ENCODE results near the gene OGDHL. TPM values are rescaled to one million over a fixed set of nuclear protein-coding genes. Genes with fewer than 3 reads are reported as not detected.

The OGDHL gene
- total and polyA plus RNA-seq, 2 of the 13 experiments (the other 11 are each of a cell fraction or from before 2014, with no cell fraction given), result 3.0 to 9.8 TPM

- TF ChIP-seq ZHX2 (IDR thresholded peaks at IDR 0.05; ENCODE audit: low read depth) (peak; percentile 69; the same call in 1 of the 2 replicates), ZHX2 (CRISPR knock-in tag; IDR thresholded peaks at IDR 0.05; ENCODE audit: borderline replicate concordance) (peak; percentile 80; the same call in 1 of the 2 replicates), ZNF749 (CRISPR knock-in tag; IDR thresholded peaks at IDR 0.05; ENCODE audit: borderline replicate concordance) (peak; percentile 99), MATR3 (CRISPR knock-in tag; IDR thresholded peaks at IDR 0.05) (no peak), ZNF18 (CRISPR knock-in tag; IDR thresholded peaks at IDR 0.05; ENCODE audit: insufficient replicate concordance) (peak; percentile 70), ZNF44 (CRISPR knock-in tag; IDR thresholded peaks at IDR 0.05) (0 out of 2 replicates have a peak, but pooled peaks have one; percentile 49), XRCC5 (optimal IDR thresholded peaks at IDR 0.05; ENCODE audit: low read length) (peak; percentile 66), SETDB1 (CRISPR knock-in tag; IDR thresholded peaks at IDR 0.05; ENCODE audit: borderline replicate concordance) (no peak), KLF13 (CRISPR knock-in tag; IDR thresholded peaks at IDR 0.05) (0 out of 2 replicates have a peak, but pooled peaks have one; percentile 72), NFIC (IDR thresholded peaks at IDR 0.05; ENCODE audit: low read length) (no peak), CERS6 (CRISPR knock-in tag; IDR thresholded peaks at IDR 0.05) (peak; percentile 83; the same call in 1 of the 2 replicates), ZNF124 (CRISPR knock-in tag; IDR thresholded peaks at IDR 0.05) (peak; percentile 87), NFIB (CRISPR knock-in tag; IDR thresholded peaks at IDR 0.05; ENCODE audit: borderline replicate concordance) (0 out of 2 replicates have a peak, but pooled peaks have one; percentile 32), ZNF230 (CRISPR knock-in tag; IDR thresholded peaks at IDR 0.05) (peak; percentile 73; the same call in 1 of the 2 replicates), ZEB1 (IDR thresholded peaks at IDR 0.05; ENCODE audit: insufficient replicate concordance, low read depth) (no peak), ERF (CRISPR knock-in tag; IDR thresholded peaks at IDR 0.05) (peak; percentile 94), ATF7 (IDR thresholded peaks at IDR 0.05) (no peak), ATF7 (CRISPR knock-in tag; IDR thresholded peaks at IDR 0.05) (no peak), SYNCRIP (IDR thresholded peaks at IDR 0.05; ENCODE audit: insufficient read depth, low read depth, low read length) (no peak), REPIN1 (CRISPR knock-in tag; IDR thresholded peaks at IDR 0.05; ENCODE audit: borderline replicate concordance, low read depth) (peak; percentile 93), KLF12 (CRISPR knock-in tag; IDR thresholded peaks at IDR 0.05; ENCODE audit: borderline replicate concordance) (peak; percentile 90), ZNF138 (CRISPR knock-in tag; IDR thresholded peaks at IDR 0.05; ENCODE audit: low read depth) (peak; percentile 97)
These were observed at the start of gene OGDHL (continued) for GRCh38 chr10:49761789-49762565.
